A549 treated with Mapracorat at 1 μM for 4 hours (cell line): ENCODE results near the gene B3GALT6. TPM values are rescaled to one million over a fixed set of nuclear protein-coding genes. Genes with fewer than 3 reads are reported as not detected.

Experiments
- total RNA-seq: library from RNA; stranded (reverse); fragments of 200-300 nt; extraction: Qiagen RNA extraction; gene quantifications from 5 replicates; pipeline ENCODE4 v1.2.3, GENCODE V29; 2022

The B3GALT6 gene
- 9.8 to 19.7 TPM (median 18.1 TPM) in 5 replicates for total RNA-seq

DNA sequence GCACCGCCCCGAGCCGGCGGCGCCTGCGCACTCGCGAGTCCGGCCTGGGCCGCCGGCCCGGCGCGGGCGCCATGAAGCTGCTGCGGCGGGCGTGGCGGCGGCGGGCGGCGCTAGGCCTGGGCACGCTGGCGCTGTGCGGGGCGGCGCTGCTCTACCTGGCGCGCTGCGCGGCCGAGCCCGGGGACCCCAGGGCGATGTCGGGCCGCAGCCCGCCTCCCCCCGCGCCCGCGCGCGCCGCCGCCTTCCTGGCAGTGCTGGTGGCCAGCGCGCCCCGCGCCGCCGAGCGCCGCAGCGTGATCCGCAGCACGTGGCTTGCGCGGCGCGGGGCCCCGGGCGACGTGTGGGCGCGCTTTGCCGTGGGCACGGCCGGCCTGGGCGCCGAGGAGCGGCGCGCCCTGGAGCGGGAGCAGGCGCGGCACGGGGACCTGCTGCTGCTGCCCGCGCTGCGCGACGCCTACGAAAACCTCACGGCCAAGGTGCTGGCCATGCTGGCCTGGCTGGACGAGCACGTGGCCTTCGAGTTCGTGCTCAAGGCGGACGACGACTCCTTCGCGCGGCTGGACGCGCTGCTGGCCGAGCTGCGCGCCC lies at the start of gene B3GALT6:
Gene B3GALT6, plus strand, starts transcription at position 30 of the 588 bp plus-strand sequence. Its CDS starts 42 bp downstream, at position 72.

DNA sequence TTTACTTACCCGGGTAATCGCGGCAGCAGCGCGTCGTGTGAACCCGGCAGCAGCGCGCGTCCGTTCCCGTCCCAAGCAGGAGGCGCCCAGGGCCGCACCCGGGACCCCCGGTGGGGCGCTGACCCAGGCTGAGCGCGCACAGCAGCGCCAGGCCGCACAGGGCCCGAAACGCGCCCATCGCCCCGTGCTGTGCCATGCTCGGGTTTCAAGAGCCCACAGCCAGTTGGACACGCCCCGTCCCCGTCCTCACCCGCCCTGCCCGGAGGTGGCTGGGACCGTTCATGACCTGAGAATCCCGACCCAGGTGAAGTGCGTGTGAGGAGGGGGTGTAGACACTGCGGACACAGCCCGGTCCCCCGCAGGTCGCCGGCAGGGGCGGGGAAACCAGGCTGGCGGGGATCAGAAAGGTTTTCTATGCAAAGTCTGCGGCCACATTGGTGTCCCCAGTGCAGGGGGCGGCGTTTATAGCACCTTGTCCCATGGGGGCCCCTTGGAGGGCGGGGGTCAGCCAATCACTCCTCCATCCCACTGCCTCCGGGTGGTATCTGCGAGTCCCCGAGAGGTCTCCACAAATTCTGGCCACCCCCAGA lies 25.6 kb upstream of the B3GALT6 start, which contains the start of gene TNFRSF18:
Gene TNFRSF18, minus strand, starts transcription at position 217 of the 590 bp plus-strand sequence. Its CDS starts 21 bp downstream, at position 196.

DNA sequence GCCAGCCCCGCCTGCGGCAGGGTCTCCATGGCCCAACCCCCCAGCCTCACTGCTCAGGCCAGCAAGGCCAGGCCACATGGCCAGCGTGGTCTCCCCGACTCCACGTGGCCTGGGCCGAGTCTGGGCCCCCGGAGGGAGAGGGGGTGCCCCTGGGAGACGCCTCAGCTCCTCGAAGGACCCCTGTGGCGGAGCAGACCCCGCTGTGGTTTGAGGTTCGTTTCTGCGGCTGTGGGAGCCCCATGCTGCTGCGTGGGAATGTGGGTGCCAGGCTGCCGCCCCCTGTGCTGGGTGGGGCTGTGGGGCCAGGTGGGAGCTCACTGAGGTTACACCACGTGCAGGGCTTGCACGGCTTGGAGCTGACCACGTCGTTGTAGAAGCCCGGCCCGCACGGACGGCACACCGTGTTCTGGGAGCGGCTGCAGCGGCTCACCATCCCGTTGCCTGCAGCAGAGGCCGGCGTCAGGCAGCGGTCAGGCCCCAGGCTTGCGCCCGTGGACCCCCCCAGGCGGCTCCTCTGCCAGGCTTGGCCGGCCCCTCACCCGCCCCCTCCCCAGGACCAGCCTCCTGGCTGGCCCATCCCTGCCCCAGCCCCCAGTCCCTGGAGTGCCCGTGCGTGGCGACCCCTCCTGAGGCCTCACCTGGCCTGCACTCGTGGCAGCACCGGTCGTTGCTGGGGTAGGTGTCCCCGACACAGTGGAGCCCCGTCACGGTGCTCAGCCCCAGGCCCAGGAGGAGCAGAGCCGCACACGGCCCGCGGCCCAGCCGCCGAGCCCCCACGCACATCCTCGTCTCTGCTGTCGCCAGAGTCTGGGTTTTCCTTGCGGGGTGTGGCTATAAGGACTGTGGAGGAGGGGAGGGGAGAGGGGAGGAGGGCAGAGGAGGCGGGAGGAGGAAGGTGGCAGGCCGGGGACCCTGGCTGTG lies 18.4 kb upstream of the B3GALT6 start, which contains the start of gene TNFRSF4:
Gene TNFRSF4, minus strand, starts transcription at position 809 of the 921 bp plus-strand sequence. Its CDS starts 26 bp downstream, at position 783.

DNA sequence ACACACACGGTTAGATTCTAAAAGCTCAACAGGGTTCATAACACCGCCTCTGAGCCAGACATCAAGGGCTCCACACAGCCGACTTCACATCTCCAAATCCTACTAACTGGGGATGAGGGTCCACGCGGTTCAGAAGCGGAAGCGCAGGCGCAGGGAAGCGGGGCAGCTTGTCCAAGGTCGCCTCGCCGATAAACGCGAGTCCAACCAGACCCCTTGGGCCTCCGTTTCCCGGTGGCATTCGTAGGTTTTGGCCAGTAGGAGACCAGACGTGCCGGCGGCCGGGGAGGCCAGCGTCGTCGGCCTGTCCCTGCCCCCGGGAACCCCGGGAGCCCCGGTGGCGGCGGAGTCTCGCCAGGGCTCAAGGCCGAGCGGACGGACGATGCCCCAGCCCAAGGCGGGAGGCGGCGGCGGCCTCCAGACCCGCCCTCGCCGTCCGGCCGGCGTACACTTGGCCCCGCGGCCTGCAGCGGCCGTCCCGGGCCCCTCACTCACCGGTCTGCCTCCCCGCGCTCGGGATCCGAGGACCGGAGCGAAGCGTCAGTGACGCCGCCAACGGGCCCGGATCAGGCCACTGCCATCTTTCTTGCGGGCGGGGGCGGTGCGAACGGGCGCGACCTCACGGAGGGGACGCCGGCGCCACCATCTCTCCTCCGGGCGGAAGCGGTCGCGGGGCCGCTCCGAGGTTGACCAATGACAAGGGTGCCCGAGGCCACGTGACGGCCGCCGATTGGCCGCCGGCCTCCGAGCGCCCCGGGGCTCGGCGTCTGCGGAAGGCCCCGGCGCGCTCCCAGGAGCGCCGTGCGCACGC lies 433 bp upstream of the B3GALT6 start, which contains the start of gene SDF4:
Gene SDF4, minus strand, starts transcription at position 602 of the 808 bp plus-strand sequence. CDS start 3,229 bp downstream, outside the sequence.

DNA sequence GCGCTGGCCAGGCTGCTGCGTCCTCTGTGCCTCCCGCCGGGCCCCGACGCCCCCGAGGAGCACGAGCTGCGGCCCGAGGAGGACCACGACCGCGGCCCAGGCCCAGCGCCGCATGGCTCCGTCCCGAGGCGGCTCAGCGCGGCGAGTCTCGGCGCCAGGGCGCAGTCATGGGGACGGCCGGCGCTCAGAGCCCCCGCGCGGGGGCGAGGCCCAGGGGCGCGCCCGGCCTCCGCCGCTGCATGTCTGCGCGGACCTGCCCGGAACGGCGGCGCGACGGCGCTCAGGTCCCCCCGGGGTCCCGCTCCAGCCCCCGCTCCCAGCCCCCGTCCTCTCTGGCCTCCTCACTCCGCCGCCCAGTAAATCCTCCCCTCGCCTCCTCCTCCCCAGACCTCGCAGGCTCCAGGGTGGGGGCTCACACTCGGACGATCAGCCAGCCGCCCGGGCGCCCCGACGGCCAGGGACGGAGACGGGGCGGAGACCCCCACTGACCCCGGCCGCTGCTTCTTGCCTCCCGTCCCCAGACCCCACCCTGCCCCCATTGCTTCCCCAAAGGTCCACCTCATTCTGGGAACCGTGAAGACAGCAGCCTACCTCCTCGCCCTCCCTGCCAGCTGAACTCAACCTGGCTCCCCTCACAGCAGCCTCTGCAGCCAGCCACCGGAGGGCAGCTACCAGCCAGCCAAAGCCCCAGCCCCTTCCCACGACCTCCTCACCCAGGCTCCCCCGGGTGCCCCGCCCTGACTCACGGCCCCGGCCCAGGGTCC lies 14.7 kb downstream of the B3GALT6 start, which contains the start of gene C1QTNF12:
Gene C1QTNF12, minus strand, starts transcription at position 146 of the 764 bp plus-strand sequence. Its CDS starts 32 bp downstream, at position 114.

DNA sequence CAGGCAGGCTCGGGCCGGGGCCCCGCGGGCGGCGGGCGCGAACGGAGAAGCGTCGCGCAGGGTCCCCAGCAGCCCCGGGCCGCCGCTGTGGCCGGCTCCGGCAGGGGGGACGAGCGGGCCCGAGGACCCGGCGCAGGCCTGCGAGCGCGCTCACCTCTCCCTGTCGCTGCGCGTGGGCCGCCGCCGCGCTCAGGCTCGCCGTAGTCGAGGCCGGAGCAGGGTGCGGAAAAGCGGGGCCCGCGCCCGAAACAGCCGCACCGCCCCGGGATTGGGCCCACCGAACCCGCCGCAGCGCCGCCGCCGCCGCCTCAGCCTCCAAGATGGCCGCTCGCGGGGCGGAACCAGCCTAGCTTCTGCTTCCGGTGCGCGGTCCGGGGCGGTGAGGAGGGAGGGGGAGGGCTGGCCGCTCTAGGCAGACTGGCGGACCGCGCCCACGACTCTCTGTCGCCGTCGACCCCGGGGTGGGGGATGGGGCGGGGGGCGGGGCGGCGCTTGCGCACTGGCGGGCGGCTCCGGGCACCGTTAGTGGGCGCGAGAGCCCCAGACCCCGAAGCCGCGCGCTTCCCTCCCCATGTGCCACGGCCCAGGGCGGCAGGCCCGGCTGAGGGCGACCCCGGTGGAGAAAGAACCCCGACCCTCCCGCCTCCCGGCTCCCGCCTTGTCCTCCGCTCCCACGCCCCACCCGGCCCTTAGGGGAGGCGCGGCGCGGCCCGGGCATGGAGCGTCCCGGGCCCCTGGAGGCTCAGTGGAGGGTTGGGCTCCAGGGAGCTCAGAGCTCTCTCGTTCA lies 41.7 kb downstream of the B3GALT6 start, which contains the start of gene UBE2J2:
Gene UBE2J2, minus strand, starts transcription at position 343 of the 787 bp plus-strand sequence. CDS start 5,862 bp downstream, outside the sequence.

Other genes starting within 250 kb of the B3GALT6 start
- 22.0 to 73.2 TPM (median 67.5 TPM) in 5 replicates for gene HES4, start 232.1 kb upstream of the B3GALT6 start, total RNA-seq
- gene ISG15, start 218.7 kb upstream of the B3GALT6 start, total RNA-seq = 14.5 to 24.2 TPM (median 20.9 TPM) in 5 replicates
- gene AGRN, start 212.1 kb upstream of the B3GALT6 start, total RNA-seq = 70.3 to 123 TPM (median 118 TPM) in 5 replicates
- gene RNF223, start 157.9 kb upstream of the B3GALT6 start, total RNA-seq = 0.23 to 0.34 TPM (median 0.27 TPM) in 5 replicates
- 9.0 to 15.0 TPM (median 13.5 TPM) in 5 replicates for gene C1orf159, start 116.1 kb upstream of the B3GALT6 start, total RNA-seq
- gene TTLL10, start 58.4 kb upstream of the B3GALT6 start, total RNA-seq = not detected in 5 replicates
- gene TNFRSF18, start 25.6 kb upstream of the B3GALT6 start, total RNA-seq = 0.15 to 0.25 TPM (median 0.15 TPM) in 3 of 5 replicates, not detected in the others
- gene TNFRSF4, start 18.1 kb upstream of the B3GALT6 start, total RNA-seq = 0.11 to 0.19 TPM (median 0.14 TPM) in 3 of 5 replicates, not detected in the others
- 101 to 136 TPM (median 127 TPM) in 5 replicates for gene SDF4, start 236 bp upstream of the B3GALT6 start, total RNA-seq
- gene C1QTNF12, start 14.5 kb downstream of the B3GALT6 start, total RNA-seq = 0.80 to 2.0 TPM (median 1.6 TPM) in 5 replicates
- gene UBE2J2, start 41.6 kb downstream of the B3GALT6 start, total RNA-seq = 34.9 to 47.9 TPM (median 46.3 TPM) in 5 replicates
- 0.55 to 1.4 TPM (median 1.1 TPM) in 5 replicates for gene SCNN1D, start 48.2 kb downstream of the B3GALT6 start, total RNA-seq
- 7.7 to 20.8 TPM (median 16.8 TPM) in 5 replicates for gene ACAP3, start 75.7 kb downstream of the B3GALT6 start, total RNA-seq
- 15.3 to 25.8 TPM (median 22.7 TPM) in 5 replicates for gene PUSL1, start 76.4 kb downstream of the B3GALT6 start, total RNA-seq
- gene INTS11, start 92.4 kb downstream of the B3GALT6 start, total RNA-seq = 44.9 to 66.1 TPM (median 60.9 TPM) in 5 replicates
- 15.0 to 22.7 TPM (median 22.0 TPM) in 5 replicates for gene CPTP, start 92.6 kb downstream of the B3GALT6 start, total RNA-seq
- gene TAS1R3, start 99.0 kb downstream of the B3GALT6 start, total RNA-seq = 0.14 to 0.30 TPM (median 0.16 TPM) in 5 replicates
- 38.7 to 77.6 TPM (median 66.9 TPM) in 5 replicates for gene DVL1, start 117.2 kb downstream of the B3GALT6 start, total RNA-seq
- 0.19 to 0.46 TPM (median 0.32 TPM) in 4 of 5 replicates, not detected in the other for gene MXRA8, start 126.3 kb downstream of the B3GALT6 start, total RNA-seq
- gene AURKAIP1, start 143.0 kb downstream of the B3GALT6 start, total RNA-seq = 107 to 186 TPM (median 170 TPM) in 5 replicates
- 42.1 to 63.9 TPM (median 54.3 TPM) in 5 replicates for gene CCNL2, start 167.1 kb downstream of the B3GALT6 start, total RNA-seq
- gene MRPL20, start 175.1 kb downstream of the B3GALT6 start, total RNA-seq = 130 to 166 TPM (median 137 TPM) in 5 replicates
- gene ANKRD65, start 189.0 kb downstream of the B3GALT6 start, total RNA-seq = 0.07 to 0.19 TPM in 2 of 5 replicates, not detected in the others
- gene VWA1, start 203.5 kb downstream of the B3GALT6 start, total RNA-seq = 3.6 to 14.7 TPM (median 14.1 TPM) in 5 replicates
- gene ATAD3C, start 217.5 kb downstream of the B3GALT6 start, total RNA-seq = not detected in 5 replicates
- gene ATAD3B, start 239.5 kb downstream of the B3GALT6 start, total RNA-seq = 1.2 to 3.6 TPM (median 3.0 TPM) in 5 replicates